Neural progenitor cell (in vitro differentiated cells): ENCODE data around the gene CX3CL1.

ENCODE experiments used
- EZH2phosphoT487 ChIP-seq: fragments of 200-600 bp; sonication (generic); IDR thresholded peaks from 2 replicates; pipeline ENCODE4 v1.6.1; 2017; ENCODE audit warnings: antibody characterized with exemption
- TF ChIP-seq, protein P1 (sequence below): fragments of 200-600 bp; sonication (generic); IDR thresholded peaks from 2 replicates; pipeline ENCODE4 v1.5.1; 2017; ENCODE audit warnings: antibody characterized with exemption, mild to moderate bottlenecking

DNA sequence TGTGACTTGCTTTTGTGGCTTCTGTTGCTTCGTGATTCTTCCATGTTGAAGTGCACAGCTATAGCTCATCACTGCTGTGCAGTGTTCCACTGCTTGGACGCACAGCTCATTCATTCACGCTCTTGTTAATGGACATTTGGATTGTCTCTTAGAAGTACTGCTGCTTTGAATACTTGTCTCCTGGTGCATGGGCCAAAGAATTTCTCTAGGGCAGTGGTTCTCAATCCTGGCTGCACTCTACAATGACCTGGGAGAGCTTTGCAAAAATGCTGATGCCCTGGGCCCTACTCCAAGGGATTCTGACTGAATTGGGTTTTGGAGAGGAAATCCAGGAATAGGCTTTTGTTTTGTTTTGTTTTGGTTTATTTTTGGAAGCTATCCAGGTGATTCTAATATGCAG is 52.3 kb downstream of the CX3CL1 start:
- TF ChIP-seq EZH2phosphoT487, result no peak
- TF ChIP-seq, protein P1, sequence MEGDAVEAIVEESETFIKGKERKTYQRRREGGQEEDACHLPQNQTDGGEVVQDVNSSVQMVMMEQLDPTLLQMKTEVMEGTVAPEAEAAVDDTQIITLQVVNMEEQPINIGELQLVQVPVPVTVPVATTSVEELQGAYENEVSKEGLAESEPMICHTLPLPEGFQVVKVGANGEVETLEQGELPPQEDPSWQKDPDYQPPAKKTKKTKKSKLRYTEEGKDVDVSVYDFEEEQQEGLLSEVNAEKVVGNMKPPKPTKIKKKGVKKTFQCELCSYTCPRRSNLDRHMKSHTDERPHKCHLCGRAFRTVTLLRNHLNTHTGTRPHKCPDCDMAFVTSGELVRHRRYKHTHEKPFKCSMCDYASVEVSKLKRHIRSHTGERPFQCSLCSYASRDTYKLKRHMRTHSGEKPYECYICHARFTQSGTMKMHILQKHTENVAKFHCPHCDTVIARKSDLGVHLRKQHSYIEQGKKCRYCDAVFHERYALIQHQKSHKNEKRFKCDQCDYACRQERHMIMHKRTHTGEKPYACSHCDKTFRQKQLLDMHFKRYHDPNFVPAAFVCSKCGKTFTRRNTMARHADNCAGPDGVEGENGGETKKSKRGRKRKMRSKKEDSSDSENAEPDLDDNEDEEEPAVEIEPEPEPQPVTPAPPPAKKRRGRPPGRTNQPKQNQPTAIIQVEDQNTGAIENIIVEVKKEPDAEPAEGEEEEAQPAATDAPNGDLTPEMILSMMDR, result no peak
